HUDEP-2 (cell line): Measurements from ENCODE around the gene MUC5AC.

Source experiments
- DNase-seq, 76 experiments: peaks; one replicate each; lab custom pipeline; 2025; ENCODE audit not compliant: unreplicated experiment in 76 of 76; lab: John Stamatoyannopoulos, UW

The MUC5AC gene

DNA sequence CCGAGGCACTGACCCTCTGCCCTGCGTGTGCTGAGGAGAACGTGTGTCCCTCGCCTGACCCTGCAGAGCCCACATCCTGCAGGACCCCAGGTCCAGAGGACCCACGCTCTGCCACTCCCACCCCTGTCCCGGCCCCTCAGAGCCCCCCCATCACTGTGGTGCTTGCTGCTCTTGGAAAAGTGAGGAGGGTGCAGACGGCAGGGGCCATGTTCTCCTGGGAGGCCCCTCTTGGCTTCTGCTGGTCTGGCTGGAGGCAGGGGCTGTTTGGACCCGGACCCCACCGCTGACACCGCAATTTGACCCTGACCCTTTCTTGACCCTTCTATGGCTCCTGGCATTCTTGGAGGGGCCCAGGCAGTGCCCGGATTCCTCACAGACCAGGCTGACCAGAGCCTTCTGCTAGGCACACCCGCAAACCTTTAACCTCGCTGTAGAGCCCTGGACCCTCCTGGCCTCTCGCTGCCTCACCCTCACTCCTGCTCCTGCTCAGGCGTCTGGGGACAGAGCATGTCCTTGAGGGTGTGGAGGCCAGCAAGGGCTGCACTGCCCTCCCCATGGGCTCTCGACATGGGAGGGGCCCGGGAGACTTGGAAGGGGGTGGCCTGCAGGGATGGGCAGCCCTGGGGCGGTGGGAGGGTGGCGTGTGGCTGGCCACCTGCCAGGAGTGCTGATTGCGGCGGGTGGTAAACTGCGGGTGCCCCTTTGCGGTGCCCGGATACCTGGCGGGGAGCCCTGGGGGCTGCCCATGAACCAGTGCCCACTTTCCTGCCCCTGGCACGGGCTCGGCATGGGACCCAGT, 37.0 kb upstream of the MUC5AC start:
- DNase-seq = no peak

DNA sequence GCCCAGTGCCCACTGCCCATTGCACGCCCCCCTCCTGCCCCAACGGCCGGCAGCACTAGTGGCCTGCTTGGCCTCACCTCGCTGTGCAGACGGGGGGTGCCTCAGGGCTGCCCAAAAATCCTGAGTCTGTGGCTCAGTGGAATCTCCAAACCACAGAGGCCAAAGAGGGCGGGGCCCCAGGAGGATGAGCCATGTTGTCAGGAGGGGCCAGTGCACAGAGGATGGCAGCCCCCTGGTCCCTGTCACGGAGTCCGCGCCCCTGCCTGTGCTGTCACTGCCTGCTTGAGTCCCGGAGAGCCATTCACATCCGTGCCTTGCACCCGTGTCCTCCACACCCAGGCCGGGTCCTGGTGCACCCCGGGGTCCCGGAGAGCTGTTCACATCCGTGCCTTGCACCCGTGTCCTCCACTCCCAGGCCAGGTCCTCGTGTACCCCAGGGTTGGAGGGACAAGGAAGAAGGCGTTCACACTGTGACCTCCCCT, 36.4 kb upstream of the MUC5AC start:
- no peak for DNase-seq

DNA sequence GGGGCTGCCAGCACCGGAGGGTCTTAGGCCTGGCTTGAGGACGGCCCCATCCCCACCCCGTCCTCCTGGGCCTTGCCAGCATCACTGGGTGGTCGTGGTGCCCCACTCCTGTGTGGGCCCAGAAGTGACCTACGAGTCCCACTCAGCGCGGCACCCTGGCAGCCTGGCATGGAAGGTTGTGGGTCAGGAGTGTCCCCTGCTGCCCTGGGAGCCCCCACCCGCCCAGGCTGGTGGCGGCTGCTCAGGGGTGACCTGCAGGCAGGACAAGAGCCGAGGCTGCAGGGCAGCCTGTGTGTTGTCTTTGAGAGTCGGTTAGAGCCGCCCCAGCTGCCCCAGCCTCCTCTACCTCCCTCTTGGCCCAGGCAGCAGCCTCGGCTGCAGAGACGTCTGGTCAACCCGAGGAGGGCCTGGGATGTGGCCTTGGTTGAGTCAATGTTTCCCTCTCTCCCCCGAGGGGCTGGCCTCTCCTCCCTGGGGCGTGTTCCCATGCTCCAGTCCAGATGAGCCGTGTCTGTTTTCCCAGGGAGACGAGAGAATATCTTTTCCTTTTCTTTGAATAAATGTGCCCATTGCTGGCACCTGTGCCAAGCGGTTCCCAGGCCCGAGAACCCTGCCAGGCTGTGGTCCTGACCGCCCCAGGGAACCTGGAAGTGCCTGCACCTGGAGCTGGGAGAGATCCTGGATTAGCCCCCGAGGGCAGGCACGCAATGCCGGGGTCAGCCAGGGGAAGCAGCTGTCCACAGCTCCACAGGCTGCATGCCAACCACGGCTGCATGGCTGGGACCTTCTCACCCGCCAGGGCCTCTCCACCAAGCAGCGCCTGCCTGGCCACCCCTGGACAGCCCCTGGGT, 35.7 kb upstream of the MUC5AC start:
- DNase-seq = no peak

DNA sequence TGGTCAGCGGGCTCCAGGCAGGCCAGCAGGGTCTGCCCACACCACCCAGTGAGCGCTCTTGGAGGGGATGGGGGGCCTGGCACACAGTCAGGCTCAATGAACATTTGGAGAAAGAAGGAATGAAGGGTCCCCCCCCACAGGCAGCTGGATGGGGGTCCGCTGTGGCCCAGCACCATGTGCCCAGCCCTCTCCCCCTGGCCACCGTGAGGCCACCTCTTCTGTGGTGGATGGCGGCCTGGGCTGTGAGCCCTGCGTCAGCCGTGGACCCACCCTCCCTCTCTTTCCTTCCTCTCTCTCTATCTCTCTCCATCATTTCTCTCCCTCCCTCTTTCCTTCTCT, 35.1 kb upstream of the MUC5AC start:
- no peak for DNase-seq

DNA sequence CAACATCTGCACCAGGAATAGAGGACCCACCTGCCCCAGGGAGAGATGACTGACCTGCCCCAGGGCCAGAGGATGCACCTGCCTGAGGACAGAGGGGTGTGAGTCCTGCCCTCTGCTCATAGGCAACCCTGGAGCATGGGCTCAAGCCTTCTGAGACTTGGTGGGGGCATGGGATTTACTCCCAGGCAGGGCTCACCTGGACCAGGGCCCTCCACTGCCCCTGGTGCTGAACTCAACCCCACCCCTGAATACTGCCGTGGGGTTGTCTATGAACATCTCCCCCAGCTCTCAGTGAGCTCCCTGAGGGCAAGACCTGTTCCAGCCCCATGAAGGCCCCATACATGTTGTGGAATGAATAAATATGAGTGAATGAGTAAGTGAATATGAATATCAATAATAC, 33.8 kb upstream of the MUC5AC start:
- no peak for DNase-seq

GRCh38 chr11:1125803-1126202, 31.9 kb upstream of the MUC5AC start:
- DNase-seq = no peak

DNA sequence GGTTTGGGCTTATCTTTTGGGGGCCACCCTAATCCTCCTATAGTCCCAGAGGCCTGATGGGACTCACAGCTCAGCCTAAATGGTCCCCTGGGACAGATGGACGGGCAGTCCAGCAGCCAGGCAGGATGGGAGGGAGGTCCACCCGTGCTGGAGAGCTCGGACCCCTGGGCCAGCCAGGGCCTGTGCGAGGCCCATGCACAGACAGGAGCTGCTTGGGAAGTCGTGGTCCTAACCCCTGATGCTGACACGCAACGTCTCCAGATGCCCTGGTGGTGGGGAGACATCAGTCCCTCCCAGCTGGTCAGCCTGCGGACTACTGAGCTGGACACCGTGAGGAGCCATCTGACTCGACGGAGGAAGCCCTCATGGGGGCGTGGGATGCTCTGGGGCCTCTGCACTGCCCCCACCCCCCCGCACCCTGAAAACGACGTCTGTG, 31.2 kb upstream of the MUC5AC start:
- no peak for DNase-seq

DNA sequence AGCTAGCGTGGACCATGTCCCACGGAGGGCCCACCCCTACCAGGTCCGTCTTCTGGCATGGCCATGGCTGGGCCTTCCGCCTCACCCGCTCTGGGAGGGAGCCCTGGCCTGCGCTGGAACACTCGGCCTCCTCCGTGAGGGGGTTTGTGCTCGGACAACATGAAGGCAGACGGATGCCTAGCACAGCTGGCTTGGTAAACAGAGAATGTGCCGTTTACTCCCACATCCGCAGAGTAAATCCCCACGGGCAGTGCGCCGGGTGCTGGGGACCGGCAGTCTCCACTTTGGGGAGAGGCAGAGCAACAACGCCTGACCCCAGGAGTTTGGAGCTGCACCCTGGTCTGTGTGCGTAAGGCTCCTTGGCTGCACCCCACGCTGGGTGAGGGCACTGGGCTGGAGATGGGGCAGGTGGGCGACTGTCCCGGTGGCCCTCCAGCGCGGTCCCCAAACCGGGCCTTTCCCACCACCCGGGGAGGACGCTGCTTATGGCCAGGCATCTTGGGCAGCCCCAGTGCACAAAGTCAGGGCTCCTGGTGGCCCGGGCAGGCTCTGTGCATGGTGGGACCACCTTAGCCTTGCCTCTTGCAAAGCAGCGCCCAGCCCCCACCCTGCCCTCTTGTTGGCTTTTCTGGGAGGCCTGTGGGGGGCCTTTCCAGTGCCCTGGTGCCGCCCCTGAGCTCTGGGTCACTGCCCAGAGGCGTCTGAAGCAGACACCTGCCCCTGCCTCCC, 30.7 kb upstream of the MUC5AC start:
- DNase-seq = no peak

- DNase-seq = no peak
Observed at GRCh38 chr11:1127664-1128162, 30.0 kb upstream of the MUC5AC start.

DNA sequence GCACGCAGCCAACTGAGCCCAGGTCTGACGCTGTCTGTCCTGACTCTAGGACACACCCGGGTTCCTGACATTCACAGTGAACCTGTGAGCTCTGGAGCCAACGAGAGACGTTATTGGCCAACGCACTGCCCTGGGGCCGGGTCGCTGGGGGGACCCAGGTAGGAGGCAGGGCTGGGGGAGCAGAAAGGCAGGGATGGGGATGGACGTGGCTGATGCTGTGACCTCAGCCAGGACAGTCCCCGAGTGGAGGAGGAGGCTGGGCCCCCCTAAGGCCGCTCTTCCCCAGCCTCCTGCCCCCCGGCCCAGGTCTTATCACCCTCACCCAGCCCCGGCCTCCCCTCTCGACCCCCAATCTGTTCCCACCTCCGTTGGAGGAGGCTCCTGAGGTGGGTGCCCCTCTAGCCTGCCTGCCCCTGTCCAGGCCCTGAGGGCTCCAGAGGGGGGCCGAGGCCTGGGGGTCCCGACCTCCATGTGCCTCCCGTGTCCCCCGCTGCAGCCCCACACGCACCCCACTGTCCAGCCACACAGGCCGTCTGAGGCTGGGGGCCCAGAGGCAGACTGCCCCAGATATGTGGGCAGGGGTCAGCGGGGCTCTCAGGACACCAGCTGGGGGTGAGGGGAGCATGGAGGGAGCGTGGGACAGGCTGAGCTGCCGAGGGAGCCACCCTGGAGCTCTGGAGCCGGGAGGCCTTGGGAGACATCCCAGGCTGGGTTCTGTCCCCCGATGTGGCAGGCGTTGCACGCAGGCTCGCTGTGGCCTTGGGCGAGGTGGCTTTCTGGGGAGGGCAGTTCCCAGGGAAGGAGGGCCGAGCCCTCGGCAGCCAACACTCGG, 29.2 kb upstream of the MUC5AC start:
- no peak for DNase-seq

- no peak for DNase-seq
Observed at GRCh38 chr11:1129143-1129610, 28.6 kb upstream of the MUC5AC start.

DNA sequence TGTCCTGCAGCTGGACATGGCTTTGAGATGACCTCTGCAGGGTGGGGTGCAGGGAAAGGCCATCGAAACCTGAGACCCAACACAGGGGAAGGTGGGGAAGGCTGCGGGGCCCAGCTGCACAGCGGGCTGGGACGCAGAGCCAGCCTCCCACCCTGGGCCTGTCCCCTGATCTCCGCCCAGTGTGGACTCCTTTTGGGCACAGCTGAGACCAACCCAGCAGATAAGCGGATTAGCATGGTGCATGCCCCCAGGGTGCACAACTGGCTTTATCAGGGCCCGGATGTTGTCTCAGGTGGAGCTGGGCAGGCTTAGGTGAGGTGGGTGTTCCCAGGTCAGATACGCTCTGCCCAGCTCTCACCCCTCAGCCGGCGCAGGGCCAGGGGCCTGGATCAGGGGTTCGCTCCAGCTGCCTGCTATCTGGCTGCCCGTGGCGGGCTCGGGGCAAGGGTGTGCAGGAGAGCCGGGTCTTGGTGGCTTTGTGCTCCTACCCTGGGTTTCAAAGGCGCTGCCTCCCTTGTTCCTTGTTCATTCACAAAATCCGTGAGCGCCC, 28.1 kb upstream of the MUC5AC start:
- DNase-seq = no peak

- DNase-seq = no peak
Observed at GRCh38 chr11:1130276-1131032, 27.3 kb upstream of the MUC5AC start.

DNA sequence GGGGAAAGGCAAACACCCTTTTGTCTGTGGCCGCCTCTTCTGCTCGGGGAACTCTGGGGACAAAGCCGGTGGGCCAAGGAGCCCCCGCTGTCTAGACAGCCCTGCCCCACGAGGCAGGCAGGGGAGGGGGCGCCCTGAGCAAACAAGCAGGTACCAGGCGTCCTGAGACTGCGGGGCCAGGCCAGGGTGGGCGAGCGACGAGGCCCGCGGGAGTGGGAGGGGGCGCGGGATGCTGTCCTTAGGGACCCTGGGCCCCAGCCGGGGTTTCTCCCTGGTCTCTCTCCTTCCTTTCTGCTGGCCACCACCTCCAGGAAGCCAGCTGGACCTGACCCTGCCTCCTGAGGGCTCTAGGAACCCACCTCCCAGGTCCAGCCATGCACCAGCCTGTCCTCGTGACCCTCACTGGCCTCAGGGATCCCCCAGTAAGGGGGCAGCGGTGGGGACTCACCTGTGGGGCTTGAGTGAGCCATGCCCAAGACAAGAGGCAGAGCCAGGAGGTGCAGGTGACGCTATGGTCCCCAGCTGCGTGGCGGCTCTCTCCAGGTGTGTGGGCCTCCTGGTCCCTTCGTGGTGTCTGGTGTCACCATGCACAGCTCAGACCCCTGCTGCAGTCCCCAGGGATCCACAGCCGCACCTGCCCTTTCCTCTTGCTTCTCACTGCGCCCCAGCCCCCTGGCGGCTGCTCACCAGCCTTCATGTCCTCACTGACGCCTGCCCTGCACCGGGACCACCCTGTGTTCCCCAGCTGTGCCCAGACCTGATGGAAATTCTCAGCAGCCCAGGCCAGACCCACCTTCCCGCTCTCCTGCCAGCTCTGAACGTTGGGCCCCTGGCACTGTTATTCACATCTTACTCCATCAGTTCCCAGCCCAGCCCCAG, 26.5 kb upstream of the MUC5AC start:
- no peak for DNase-seq

GRCh38 chr11:1134848-1135445, 22.8 kb upstream of the MUC5AC start:
- no peak for DNase-seq

DNA sequence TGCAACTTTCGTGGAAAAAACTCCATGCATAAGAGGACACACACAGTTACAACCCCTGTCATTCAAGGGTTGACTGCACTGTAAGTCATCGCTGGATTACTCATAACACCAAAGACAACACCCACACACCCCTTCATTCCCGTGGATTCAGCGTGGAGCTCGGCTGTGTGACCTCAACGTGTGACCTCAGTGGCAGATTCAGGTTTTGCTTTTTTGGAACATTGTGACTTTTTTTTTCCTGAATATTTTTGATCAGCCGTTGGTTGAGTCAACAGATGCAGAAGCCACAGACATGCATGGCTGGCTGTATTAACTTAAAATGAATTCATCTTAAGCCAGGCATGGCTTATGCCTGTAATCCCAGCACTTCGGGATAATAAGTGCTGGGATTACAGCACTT, 19.7 kb upstream of the MUC5AC start:
- no peak for DNase-seq

GRCh38 chr11:1139441-1140083, 18.2 kb upstream of the MUC5AC start:
- no peak for DNase-seq
